ENCODE data around the gene MANSC4. TPM values are rescaled to one million over a fixed set of nuclear protein-coding genes. Genes with fewer than 3 reads are reported as not detected.

The MANSC4 gene
- polyA plus RNA-seq, 1 donor from 2014 or later, result 0.43 TPM

DNA sequence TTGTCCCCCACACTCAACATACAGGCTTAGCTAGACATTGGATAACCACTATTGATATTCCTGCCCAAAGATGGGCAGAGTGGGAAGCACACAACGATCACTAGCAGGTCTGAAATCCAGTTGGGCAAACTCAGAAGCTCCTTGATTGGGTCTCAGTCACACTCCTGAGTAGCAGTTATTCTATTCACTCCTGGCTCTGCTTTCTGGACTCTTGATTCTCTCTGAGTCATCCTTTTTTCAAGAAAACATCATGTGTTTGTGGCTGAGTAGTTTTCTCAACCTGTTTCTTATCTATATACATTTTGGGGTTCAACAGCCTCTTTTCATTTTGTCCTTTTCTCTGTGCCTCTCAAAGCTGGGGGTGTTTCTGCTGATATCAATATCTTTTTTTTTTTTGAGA, 46.0 kb upstream of the MANSC4 start:
- H3K9me3 ChIP-seq (ENCODE audit: low read length), result no peaks in the 10 kb centered on the region
- H3K27ac ChIP-seq (ENCODE audit: low read length), result no peak overlapping the region
- H3K9me2 ChIP-seq (ENCODE audit: insufficient read depth, low read length), result no peaks in the 10 kb centered on the region
- H3K79me2 ChIP-seq (replicated peaks; ENCODE audit: insufficient read depth, low read length), result no peaks in the 10 kb centered on the region
- no peak overlapping the region for H2AFZ ChIP-seq (ENCODE audit: low read depth, low read length)
- no peak overlapping the region for H3K4me3 ChIP-seq (ENCODE audit: low read length)
- no peaks in the 10 kb centered on the region for H3K27me3 ChIP-seq (ENCODE audit: insufficient read depth, low read depth, low read length)
- H3K9ac ChIP-seq (ENCODE audit: low read length), result no peak overlapping the region
- H3K4me2 ChIP-seq (ENCODE audit: low read length), result no peak overlapping the region
- no peak for TF ChIP-seq MXI1 (conservative IDR thresholded peaks at IDR 0.05; ENCODE audit: poor library complexity, severe bottlenecking)
- TF ChIP-seq RAD21 (conservative IDR thresholded peaks at IDR 0.05), result no peak
- no peak for TF ChIP-seq SMC3 (conservative IDR thresholded peaks at IDR 0.05; ENCODE audit: poor library complexity)
- no peak for TF ChIP-seq EP300 (conservative IDR thresholded peaks at IDR 0.05; ENCODE audit: poor library complexity, severe bottlenecking)
- TF ChIP-seq, protein P1, sequence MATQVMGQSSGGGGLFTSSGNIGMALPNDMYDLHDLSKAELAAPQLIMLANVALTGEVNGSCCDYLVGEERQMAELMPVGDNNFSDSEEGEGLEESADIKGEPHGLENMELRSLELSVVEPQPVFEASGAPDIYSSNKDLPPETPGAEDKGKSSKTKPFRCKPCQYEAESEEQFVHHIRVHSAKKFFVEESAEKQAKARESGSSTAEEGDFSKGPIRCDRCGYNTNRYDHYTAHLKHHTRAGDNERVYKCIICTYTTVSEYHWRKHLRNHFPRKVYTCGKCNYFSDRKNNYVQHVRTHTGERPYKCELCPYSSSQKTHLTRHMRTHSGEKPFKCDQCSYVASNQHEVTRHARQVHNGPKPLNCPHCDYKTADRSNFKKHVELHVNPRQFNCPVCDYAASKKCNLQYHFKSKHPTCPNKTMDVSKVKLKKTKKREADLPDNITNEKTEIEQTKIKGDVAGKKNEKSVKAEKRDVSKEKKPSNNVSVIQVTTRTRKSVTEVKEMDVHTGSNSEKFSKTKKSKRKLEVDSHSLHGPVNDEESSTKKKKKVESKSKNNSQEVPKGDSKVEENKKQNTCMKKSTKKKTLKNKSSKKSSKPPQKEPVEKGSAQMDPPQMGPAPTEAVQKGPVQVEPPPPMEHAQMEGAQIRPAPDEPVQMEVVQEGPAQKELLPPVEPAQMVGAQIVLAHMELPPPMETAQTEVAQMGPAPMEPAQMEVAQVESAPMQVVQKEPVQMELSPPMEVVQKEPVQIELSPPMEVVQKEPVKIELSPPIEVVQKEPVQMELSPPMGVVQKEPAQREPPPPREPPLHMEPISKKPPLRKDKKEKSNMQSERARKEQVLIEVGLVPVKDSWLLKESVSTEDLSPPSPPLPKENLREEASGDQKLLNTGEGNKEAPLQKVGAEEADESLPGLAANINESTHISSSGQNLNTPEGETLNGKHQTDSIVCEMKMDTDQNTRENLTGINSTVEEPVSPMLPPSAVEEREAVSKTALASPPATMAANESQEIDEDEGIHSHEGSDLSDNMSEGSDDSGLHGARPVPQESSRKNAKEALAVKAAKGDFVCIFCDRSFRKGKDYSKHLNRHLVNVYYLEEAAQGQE (IDR thresholded peaks at IDR 0.05; ENCODE audit: borderline replicate concordance), result no peak
- no peak for TF ChIP-seq POLR2AphosphoS5 (IDR thresholded peaks at IDR 0.05)
- no peak for TF ChIP-seq TAF1 (IDR thresholded peaks at IDR 0.05; ENCODE audit: low read depth)
- TF ChIP-seq, protein P2, sequence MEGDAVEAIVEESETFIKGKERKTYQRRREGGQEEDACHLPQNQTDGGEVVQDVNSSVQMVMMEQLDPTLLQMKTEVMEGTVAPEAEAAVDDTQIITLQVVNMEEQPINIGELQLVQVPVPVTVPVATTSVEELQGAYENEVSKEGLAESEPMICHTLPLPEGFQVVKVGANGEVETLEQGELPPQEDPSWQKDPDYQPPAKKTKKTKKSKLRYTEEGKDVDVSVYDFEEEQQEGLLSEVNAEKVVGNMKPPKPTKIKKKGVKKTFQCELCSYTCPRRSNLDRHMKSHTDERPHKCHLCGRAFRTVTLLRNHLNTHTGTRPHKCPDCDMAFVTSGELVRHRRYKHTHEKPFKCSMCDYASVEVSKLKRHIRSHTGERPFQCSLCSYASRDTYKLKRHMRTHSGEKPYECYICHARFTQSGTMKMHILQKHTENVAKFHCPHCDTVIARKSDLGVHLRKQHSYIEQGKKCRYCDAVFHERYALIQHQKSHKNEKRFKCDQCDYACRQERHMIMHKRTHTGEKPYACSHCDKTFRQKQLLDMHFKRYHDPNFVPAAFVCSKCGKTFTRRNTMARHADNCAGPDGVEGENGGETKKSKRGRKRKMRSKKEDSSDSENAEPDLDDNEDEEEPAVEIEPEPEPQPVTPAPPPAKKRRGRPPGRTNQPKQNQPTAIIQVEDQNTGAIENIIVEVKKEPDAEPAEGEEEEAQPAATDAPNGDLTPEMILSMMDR (IDR thresholded peaks at IDR 0.05; ENCODE audit: poor library complexity, severe bottlenecking), result no peak
- no peak for TF ChIP-seq EZH2 (IDR thresholded peaks at IDR 0.05; ENCODE audit: borderline replicate concordance, insufficient read depth, low read length, poor library complexity, severe bottlenecking)
- H4K20me1 ChIP-seq (ENCODE audit: insufficient read depth), result no peaks in the 10 kb centered on the region
- H3F3A ChIP-seq (ENCODE audit: insufficient read depth, low read length, poor library complexity, severe bottlenecking), result no peaks in the 10 kb centered on the region
- no peaks in the 10 kb centered on the region for H3K36me3 ChIP-seq (ENCODE audit: insufficient read depth, low read length)

DNA sequence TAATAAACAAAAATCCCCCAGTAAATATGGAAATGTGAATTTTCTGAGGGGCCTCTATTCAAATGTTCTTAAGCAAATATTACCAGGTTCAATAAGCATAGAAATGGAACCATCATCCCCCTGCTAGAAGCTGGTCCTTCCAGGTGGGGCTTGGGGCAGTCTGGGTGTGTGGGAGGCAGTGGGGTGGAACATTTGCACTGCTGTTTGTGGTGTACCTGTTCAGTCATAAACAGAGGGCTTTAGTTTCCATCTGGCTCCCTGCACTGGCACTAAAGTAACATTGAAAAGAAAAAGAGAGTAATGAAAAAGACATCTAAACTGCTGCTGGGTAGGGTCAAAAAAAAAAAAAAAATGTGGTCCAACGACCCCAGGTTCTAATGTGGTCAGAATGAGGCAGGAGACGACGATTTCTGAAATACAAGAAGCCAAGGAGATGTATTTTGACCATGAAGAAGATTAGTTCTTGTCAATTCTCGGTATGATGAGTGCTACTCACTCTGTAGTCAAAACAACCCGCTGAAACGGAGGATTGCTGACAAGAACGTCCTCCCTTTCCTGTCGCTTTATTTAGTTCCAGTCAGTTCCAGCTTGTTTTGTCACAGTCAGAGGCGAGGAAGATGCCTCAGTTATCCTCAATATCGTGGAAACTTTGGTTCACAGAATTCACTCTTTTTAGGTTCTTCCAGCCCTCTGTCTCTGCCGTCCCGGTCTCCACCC, 44.2 kb upstream of the MANSC4 start:
- H3K9me3 ChIP-seq (ENCODE audit: low read length), result no peaks in the 10 kb centered on the region
- no peaks in the 10 kb centered on the region for H3K36me3 ChIP-seq (ENCODE audit: insufficient read depth, low read length)
- H3F3A ChIP-seq (ENCODE audit: insufficient read depth, low read length, poor library complexity, severe bottlenecking), result no peaks in the 10 kb centered on the region
- H3K4me2 ChIP-seq (ENCODE audit: low read length), result no peak overlapping the region
- H4K20me1 ChIP-seq (ENCODE audit: insufficient read depth), result no peaks in the 10 kb centered on the region
- H3K27ac ChIP-seq (ENCODE audit: low read length), result no peak overlapping the region
- H3K9me2 ChIP-seq (ENCODE audit: insufficient read depth, low read length), result no peaks in the 10 kb centered on the region
- H3K9ac ChIP-seq (ENCODE audit: low read length), result no peak overlapping the region
- TF ChIP-seq EP300 (conservative IDR thresholded peaks at IDR 0.05; ENCODE audit: poor library complexity, severe bottlenecking) (no peak), EZH2 (IDR thresholded peaks at IDR 0.05; ENCODE audit: borderline replicate concordance, insufficient read depth, low read length, poor library complexity, severe bottlenecking) (no peak), SMC3 (conservative IDR thresholded peaks at IDR 0.05; ENCODE audit: poor library complexity) (no peak), TAF1 (IDR thresholded peaks at IDR 0.05; ENCODE audit: low read depth) (no peak), POLR2AphosphoS5 (IDR thresholded peaks at IDR 0.05) (no peak), RAD21 (conservative IDR thresholded peaks at IDR 0.05) (no peak), MXI1 (conservative IDR thresholded peaks at IDR 0.05; ENCODE audit: poor library complexity, severe bottlenecking) (no peak)
- TF ChIP-seq, protein P1 (IDR thresholded peaks at IDR 0.05; ENCODE audit: borderline replicate concordance), result no peak
- TF ChIP-seq, protein P2 (IDR thresholded peaks at IDR 0.05; ENCODE audit: poor library complexity, severe bottlenecking), result no peak
- H3K79me2 ChIP-seq (replicated peaks; ENCODE audit: insufficient read depth, low read length), result no peaks in the 10 kb centered on the region
- H3K27me3 ChIP-seq (ENCODE audit: insufficient read depth, low read depth, low read length), result no peaks in the 10 kb centered on the region
- H3K4me3 ChIP-seq (ENCODE audit: low read length), result no peak overlapping the region
- H2AFZ ChIP-seq (ENCODE audit: low read depth, low read length), result no peak overlapping the region

Measured in neural cell (in vitro differentiated cells).